HEK293 (cell line): ENCODE results near the gene DLGAP3.

Source experiments
- CTCF ChIA-PET: fragments of 350-600 bp; formaldehyde crosslinking; extraction: SDS; loops from one replicate; lab custom pipeline; 2021; ENCODE audit warnings: antibody characterized with exemption; lab: Yijun Ruan, JAX
- POLR2A ChIA-PET: fragments of 300-600 bp; formaldehyde crosslinking; extraction: SDS; loops from one replicate; lab custom pipeline; 2020; ENCODE audit warnings: antibody characterized with exemption, inconsistent platforms; lab: Yijun Ruan, JAX
- H3K27ac ChIP-seq: fragments of 200-500 bp; sonication (Bioruptor generic); 2 replicates; pipeline ENCODE4 v1.5.1; 2014; ENCODE audit warnings: low read depth, low read length, control low read depth, inconsistent platforms; ENCODE audit errors: extremely low read depth
- H3K36me3 ChIP-seq, 2 experiments: fragments of 200-500 bp in 1 of 2; sonication (Bioruptor generic) in 1 of 2; 1 replicate in 1 of 2; 2 replicates in 1 of 2; pipeline ENCODE4 v1.5.1; 2014 to 2017; ENCODE audit warnings: inconsistent platforms in 2 of 2, low read length in 2 of 2; ENCODE audit not compliant: control insufficient read depth in 2 of 2, insufficient read depth in 1 of 2
- H3K4me1 ChIP-seq: fragments of 200-500 bp; sonication (Bioruptor generic); 2 replicates; pipeline ENCODE4 v1.5.1; 2014; ENCODE audit warnings: mild to moderate bottlenecking, low read length, inconsistent platforms; ENCODE audit not compliant: control insufficient read depth, insufficient read depth
- H3K4me3 ChIP-seq: 2 replicates; pipeline ENCODE4 v1.5.1; 2011; ENCODE audit warnings: low read depth, mild to moderate bottlenecking, control low read depth, low read length, moderate library complexity
- H3K9me3 ChIP-seq: fragments of 200-500 bp; sonication (Bioruptor generic); 2 replicates; pipeline ENCODE4 v1.5.1; 2014; ENCODE audit warnings: low read depth, low read length, inconsistent platforms; ENCODE audit not compliant: control insufficient read depth, insufficient read depth
- BCL6B ChIP-seq: fragments of 450-650 bp; formaldehyde crosslinking; IDR thresholded peaks from 2 replicates; pipeline ENCODE4 v1.5.1; 2017; ENCODE audit warnings: missing biosample characterization, missing genetic modification characterization
- PATZ1 ChIP-seq: fragments of 450-650 bp; formaldehyde crosslinking; IDR thresholded peaks from 2 replicates; pipeline ENCODE4 v1.5.1; 2016; ENCODE audit warnings: missing biosample characterization, missing genetic modification characterization
- PRDM10 ChIP-seq: fragments of 450-650 bp; formaldehyde crosslinking; IDR thresholded peaks from 2 replicates; pipeline ENCODE4 v1.5.1; 2016; ENCODE audit warnings: missing biosample characterization, missing genetic modification characterization
- PRDM6 ChIP-seq: fragments of 450-650 bp; formaldehyde crosslinking; IDR thresholded peaks from 2 replicates; pipeline ENCODE4 v1.5.1; 2017; ENCODE audit warnings: missing biosample characterization, missing genetic modification characterization
- REPIN1 ChIP-seq: fragments of 450-650 bp; formaldehyde crosslinking; IDR thresholded peaks from 2 replicates; pipeline ENCODE4 v1.5.1; 2017; ENCODE audit warnings: missing biosample characterization, missing genetic modification characterization, low read depth
- YY1 ChIP-seq: fragments of 450-650 bp; formaldehyde crosslinking; IDR thresholded peaks from 2 replicates; pipeline ENCODE4 v1.5.1; 2018; ENCODE audit warnings: missing biosample characterization, missing genetic modification characterization
- ZBTB48 ChIP-seq: fragments of 450-650 bp; formaldehyde crosslinking; IDR thresholded peaks from 2 replicates; pipeline ENCODE4 v1.5.1; 2016; ENCODE audit warnings: missing biosample characterization, missing genetic modification characterization
- ZBTB6 ChIP-seq: fragments of 450-650 bp; formaldehyde crosslinking; IDR thresholded peaks from 2 replicates; pipeline ENCODE4 v1.5.1; 2017; ENCODE audit warnings: missing biosample characterization, missing genetic modification characterization
- ZFHX2 ChIP-seq: fragments of 450-650 bp; formaldehyde crosslinking; conservative IDR thresholded peaks from 2 replicates; pipeline ENCODE4 v1.5.1; 2016; ENCODE audit warnings: missing biosample characterization, missing genetic modification characterization
- ZFP41 ChIP-seq: fragments of 450-650 bp; formaldehyde crosslinking; IDR thresholded peaks from 2 replicates; pipeline ENCODE4 v1.5.1; 2016; ENCODE audit warnings: missing biosample characterization, missing genetic modification characterization, borderline replicate concordance
- ZNF146 ChIP-seq: fragments of 450-650 bp; formaldehyde crosslinking; IDR thresholded peaks from 2 replicates; pipeline ENCODE4 v1.5.1; 2016; ENCODE audit warnings: missing biosample characterization, missing genetic modification characterization
- ZNF157 ChIP-seq: fragments of 450-650 bp; formaldehyde crosslinking; IDR thresholded peaks from 2 replicates; pipeline ENCODE4 v1.5.1; 2016; ENCODE audit warnings: missing biosample characterization, missing genetic modification characterization
- ZNF175 ChIP-seq: fragments of 450-650 bp; formaldehyde crosslinking; IDR thresholded peaks from 2 replicates; pipeline ENCODE4 v1.5.1; 2016; ENCODE audit warnings: missing biosample characterization, missing genetic modification characterization
- ZNF18 ChIP-seq: fragments of 450-650 bp; formaldehyde crosslinking; IDR thresholded peaks from 2 replicates; pipeline ENCODE4 v1.5.1; 2016; ENCODE audit warnings: missing biosample characterization, missing genetic modification characterization
- ZNF426 ChIP-seq: fragments of 450-650 bp; formaldehyde crosslinking; IDR thresholded peaks from 2 replicates; pipeline ENCODE4 v1.5.1; 2017; ENCODE audit warnings: missing biosample characterization, missing genetic modification characterization, mild to moderate bottlenecking, inconsistent platforms, moderate library complexity
- ZNF530 ChIP-seq: fragments of 450-650 bp; formaldehyde crosslinking; IDR thresholded peaks from 2 replicates; pipeline ENCODE4 v1.5.1; 2016; ENCODE audit warnings: low read depth, missing biosample characterization, missing genetic modification characterization
- ZNF571 ChIP-seq: fragments of 450-650 bp; formaldehyde crosslinking; IDR thresholded peaks from 2 replicates; pipeline ENCODE4 v1.5.0; 2017; ENCODE audit warnings: missing biosample characterization, missing genetic modification characterization
- ZNF626 ChIP-seq: fragments of 450-650 bp; sonication (Bioruptor Pico); formaldehyde crosslinking; IDR thresholded peaks from 2 replicates; pipeline ENCODE4 v1.5.1; 2018; ENCODE audit warnings: missing biosample characterization, missing genetic modification characterization, inconsistent platforms
- ZNF639 ChIP-seq: fragments of 450-650 bp; formaldehyde crosslinking; IDR thresholded peaks from 2 replicates; pipeline ENCODE4 v1.5.1; 2016; ENCODE audit warnings: missing biosample characterization, missing genetic modification characterization
- ZNF664 ChIP-seq: fragments of 450-650 bp; formaldehyde crosslinking; IDR thresholded peaks from 2 replicates; pipeline ENCODE4 v1.5.1; 2016; ENCODE audit warnings: missing biosample characterization, missing genetic modification characterization
- ZNF707 ChIP-seq: fragments of 450-650 bp; formaldehyde crosslinking; IDR thresholded peaks from 2 replicates; pipeline ENCODE4 v1.5.1; 2016; ENCODE audit warnings: missing biosample characterization, missing genetic modification characterization
- ZNF792 ChIP-seq: fragments of 450-650 bp; formaldehyde crosslinking; IDR thresholded peaks from 2 replicates; pipeline ENCODE4 v1.5.1; 2016; ENCODE audit warnings: missing biosample characterization, missing genetic modification characterization

Gene DLGAP3

GRCh38 chr1:34977210-34977471, 47.7 kb upstream of the DLGAP3 start:
- H3K36me3 ChIP-seq = peaks cover 0 to 12% of the 10 kb centered on the region in 2 experiments; a peak in 1 of 3 replicates
- no peaks in the 10 kb centered on the region for H3K4me1 ChIP-seq
- TF ChIP-seq ZNF571 (tag by site-specific recombination) = no peak
- no peak for TF ChIP-seq PATZ1 (tag by site-specific recombination)
- TF ChIP-seq ZNF426 (tag by site-specific recombination) = no peak
- no peak for TF ChIP-seq ZNF146 (tag by site-specific recombination)
- TF ChIP-seq ZBTB48 (tag by site-specific recombination) = no peak
- TF ChIP-seq ZNF792 = no peak
- no peak for TF ChIP-seq ZNF175 (tag by site-specific recombination)
- TF ChIP-seq ZNF18 (tag by site-specific recombination) = no peak
- TF ChIP-seq ZNF157 = no peak
- TF ChIP-seq REPIN1 (tag by site-specific recombination) = no peak
- no peak for TF ChIP-seq ZNF664 (tag by site-specific recombination)
- TF ChIP-seq ZNF639 (tag by site-specific recombination) = no peak
- no peak for TF ChIP-seq ZBTB6
- TF ChIP-seq ZNF707 (tag by site-specific recombination) = no peak
- TF ChIP-seq PRDM6 (tag by site-specific recombination) = no peak
- no peak for TF ChIP-seq ZNF626 (tag by site-specific recombination)
- no peaks in the 10 kb centered on the region for H3K9me3 ChIP-seq
- no peak overlapping the region for H3K4me3 ChIP-seq
- no peak overlapping the region for H3K27ac ChIP-seq
- POLR2A ChIA-PET = no interaction called here
- CTCF ChIA-PET = no interaction called here

GRCh38 chr1:34976384-34977209, 47.1 kb upstream of the DLGAP3 start:
- H3K9me3 ChIP-seq = no peaks in the 10 kb centered on the region
- POLR2A ChIA-PET = interaction anchor here (2.0 kb wide), 1 partner anchor 8 kb away, joined by 7 read pairs; the partner anchor contains the start of gene TMEM35B
- H3K36me3 ChIP-seq = peaks cover 0 to 7% of the 10 kb centered on the region in 2 experiments; a peak in 1 of 3 replicates
- H3K4me3 ChIP-seq = no peak overlapping the region
- no peaks in the 10 kb centered on the region for H3K4me1 ChIP-seq
- CTCF ChIA-PET = interaction anchor here (0.9 kb wide), 1 partner anchor 49 kb away, joined by 5 read pairs; no protein-coding TSS in a partner anchor
- no peak overlapping the region for H3K27ac ChIP-seq
- TF ChIP-seq PRDM10 (no peak), BCL6B (no peak), YY1 (no peak), ZFHX2 (no peak), ZFP41 (no peak), ZNF530 (tag by site-specific recombination) (no peak)
